G401.6 (cell line): ENCODE data around the gene COQ10B.
"Not testable (repeated sequence)": the region's sequence is repeated elsewhere in the genome, so short reads cannot be mapped to it uniquely, and the experiment has no call there.

Experiments used
- FAIRE-seq: peaks from 2 replicates; lab custom pipeline; 2012; peaks lifted over from hg19 to GRCh38; lab: Jason Lieb, UNC

COQ10B gene

DNA sequence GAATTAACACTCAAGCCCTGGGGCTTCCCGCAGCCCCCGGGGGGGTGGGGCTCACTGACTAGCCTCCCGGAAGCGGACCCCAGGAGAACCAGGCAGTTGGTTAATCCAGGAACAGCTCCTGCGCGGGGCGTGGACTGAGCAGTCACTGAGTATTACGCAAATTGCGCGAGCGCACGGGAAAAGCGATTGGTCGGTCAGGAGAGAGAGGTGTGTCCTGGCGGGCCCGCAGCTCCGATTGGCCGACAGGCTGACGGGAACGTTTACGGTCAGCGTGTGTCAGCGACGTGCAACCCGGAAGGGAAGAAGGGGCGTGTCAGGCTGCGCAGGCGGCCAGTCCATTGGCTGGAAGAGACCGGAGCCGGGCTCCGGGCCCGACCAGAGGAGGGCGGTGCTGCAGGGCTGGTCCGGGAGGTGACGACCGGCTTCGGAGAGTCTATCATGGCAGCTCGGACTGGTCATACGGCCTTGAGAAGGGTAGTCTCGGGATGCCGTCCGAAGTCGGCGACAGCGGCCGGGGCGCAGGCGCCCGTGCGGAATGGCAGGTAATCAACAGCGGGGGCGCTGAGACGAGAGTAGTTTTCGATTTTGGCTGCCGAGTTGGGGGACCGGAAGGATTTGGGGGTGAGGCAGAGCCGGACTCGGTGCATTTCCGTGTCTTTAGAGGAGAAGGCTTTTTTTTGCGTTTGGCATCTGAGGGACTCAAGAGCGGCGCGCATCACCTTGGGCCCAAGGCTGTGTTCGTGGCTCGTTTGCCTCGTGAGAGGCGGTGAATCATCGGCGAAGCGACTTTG, at the start of gene COQ10B:
TSS of gene COQ10B (plus strand) at position 430 of the 791 bp plus-strand sequence. CDS start at position 439, 9 bp downstream.
- peak; percentile 98 for FAIRE-seq

GRCh38 chr2:197405582-197405981, 47.8 kb upstream of the COQ10B start:
- FAIRE-seq: peak; percentile 60

GRCh38 chr2:197414039-197414438, 39.3 kb upstream of the COQ10B start:
- no peak for FAIRE-seq

GRCh38 chr2:197414515-197414914, 38.8 kb upstream of the COQ10B start:
- FAIRE-seq: no peak

DNA sequence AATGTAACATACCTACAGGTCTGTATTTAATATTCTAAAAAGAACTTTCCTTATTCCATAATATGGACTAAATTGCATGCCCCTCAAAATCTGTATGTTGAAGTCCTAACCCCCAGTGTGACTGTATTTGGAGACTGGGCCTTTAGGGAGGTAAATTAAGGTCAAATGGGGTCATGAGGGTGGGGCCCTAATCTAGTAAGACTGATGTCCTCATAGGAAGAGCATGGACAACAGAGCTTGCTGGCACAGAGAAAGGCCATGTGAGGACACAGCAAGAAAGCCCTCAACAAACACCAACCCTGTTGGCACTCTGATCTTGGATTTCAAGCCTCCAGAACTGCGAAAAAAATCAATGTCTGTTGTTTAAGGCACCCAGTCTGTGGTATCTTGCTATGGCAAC, 37.1 kb upstream of the COQ10B start:
- no peak for FAIRE-seq

DNA sequence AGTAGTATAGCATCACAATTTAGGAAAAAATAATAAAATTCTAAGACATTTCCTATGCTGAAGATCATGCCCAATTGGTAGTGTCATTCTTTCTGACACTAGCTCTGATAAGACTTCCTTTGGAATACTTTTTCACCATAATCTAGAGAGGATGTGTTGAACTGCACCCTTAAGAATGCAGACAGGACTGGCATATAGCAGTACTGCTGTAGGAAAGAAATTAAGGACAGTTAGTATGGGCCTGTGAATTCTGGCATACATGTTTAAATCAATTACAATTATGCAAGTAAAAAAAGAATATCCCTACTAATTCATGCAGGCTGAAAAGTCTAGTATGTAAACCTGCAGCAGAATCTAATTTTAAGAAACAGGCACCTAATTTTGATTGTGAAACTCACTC, 33.9 kb upstream of the COQ10B start:
- FAIRE-seq: no peak

DNA sequence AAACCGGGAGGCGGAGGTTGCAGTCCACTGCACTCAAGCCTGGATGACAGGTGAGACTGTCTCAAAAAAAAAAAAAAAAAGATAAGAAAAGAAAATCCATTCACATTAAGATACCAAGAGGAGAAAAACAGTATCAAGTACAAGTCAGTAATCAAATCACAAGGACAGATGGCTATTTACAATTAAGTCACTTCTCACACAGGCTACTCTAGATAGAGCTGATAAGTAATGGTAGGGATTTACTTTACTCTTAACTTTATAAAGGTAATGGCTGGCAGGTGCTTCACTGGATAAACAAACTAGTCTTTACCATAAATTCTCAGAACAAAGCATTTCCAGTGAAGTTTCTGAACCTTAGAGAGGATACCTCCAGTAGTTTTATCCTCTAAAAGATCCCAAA, 30.0 kb upstream of the COQ10B start:
- FAIRE-seq: no peak

DNA sequence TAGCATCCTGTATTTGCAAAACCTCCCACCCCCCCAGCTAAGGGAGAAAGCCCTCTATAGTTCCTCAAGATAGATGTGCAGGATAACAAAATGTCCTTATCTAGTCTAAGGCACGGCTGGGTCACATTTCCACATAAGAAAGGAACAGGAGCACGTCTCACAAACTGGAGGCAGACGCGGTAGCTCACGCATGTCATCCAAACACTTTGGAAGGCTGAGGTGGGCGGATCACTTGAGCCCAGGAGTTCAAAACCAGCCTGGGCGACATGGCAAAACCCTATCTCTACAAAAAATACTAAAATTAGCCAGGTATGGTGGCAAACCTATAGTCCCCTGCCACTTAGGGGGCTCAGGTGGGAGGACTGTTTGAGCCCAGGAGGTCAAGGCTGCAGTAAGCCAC, 27.8 kb upstream of the COQ10B start:
- no peak for FAIRE-seq

- FAIRE-seq: no peak
Measured at GRCh38 chr2:197426723-197427603, 26.4 kb upstream of the COQ10B start.

- FAIRE-seq: no peak
Measured at GRCh38 chr2:197427986-197428385, 25.4 kb upstream of the COQ10B start.

DNA sequence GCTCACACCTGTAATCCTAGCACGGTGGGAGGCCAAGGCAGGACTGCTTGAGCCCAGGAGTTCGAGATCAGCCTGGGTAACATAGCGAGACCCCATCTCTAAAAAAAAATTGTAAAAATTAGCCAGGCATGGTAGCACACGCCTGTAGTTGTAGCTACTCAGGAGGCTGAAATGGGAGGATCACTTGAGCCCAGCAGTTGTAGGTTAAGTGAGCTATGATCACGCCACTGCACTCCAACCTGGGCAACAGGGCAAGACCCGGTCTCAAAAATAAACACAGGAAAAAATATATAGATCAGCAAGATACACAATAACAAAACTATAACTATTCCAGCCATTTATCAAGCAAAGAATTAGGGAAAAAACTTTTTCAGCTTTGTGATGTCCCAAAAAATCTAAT, 21.5 kb upstream of the COQ10B start:
- FAIRE-seq: no peak

DNA sequence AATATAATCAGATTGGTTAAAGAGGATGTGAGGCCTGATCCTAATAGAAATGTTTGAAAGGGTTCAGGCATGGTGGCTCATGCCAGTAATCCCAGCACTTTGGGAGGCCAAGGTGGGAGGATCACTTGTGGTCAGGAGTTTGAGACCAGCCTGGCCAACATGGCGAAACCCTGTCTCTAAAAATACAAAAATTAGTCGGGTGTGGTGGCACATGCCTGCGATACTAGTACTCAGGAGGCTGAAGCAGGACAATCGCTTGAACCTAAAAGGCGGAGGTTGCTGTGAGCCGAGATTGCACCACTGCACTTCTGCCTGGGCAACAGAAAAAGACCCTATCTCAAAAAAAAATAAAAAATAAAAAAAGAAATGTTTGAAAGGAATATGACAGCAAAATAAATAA, 20.8 kb upstream of the COQ10B start:
- not testable (repeated sequence) for FAIRE-seq

- FAIRE-seq: no peak
Measured at GRCh38 chr2:197433780-197434438, 19.4 kb upstream of the COQ10B start.

DNA sequence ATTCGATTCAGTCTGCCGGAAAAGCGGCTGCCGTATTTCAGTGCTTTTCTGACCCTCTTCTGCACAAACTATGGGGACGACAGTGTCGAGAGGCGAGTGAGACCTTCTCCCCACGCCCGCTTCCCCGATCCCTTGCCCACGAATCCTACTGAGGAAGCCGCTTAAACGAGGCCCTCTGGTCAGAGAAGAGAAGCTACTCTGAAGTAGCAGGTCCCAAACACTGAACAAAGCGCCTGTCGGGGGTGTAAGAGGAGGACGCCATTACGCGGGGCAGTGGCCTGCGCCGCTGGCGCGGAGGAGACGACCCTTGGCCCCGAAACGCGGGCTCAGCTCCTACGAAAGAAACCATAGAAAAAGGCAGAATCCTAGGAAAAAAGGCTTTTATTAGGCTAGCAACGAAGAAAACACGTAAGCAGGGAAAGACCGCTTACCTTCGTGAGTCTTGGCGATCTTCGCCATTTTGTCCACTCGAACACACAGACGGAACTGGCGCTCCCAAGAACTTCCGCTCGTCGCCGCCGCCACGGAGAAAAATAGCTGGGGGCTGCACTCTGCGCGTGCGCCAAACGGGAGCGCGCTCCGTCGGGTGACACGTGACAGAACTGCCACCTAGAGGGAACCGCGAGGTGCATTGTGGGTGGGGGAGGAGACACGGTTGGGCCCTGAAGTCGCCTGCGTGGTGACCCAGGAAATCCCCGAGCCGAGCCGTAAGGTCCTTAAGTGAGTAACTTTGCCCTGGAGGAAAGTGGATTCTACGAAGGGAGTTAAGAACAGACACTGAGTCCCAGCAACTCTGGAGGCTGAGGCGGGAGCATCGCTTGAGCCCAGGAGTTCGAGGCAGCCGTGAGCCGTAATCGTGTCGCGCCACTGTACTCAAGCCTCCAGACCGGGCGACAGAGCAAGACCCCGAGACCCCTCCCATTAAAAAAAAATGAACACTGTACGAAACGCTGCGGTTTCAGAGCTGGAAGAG, 18.5 kb upstream of the COQ10B start, which contains the start of gene SF3B1:
TSS of gene SF3B1 (minus strand) at position 488 of the 973 bp plus-strand sequence. CDS start at position 459, 29 bp downstream.
- FAIRE-seq: peak; percentile 97

DNA sequence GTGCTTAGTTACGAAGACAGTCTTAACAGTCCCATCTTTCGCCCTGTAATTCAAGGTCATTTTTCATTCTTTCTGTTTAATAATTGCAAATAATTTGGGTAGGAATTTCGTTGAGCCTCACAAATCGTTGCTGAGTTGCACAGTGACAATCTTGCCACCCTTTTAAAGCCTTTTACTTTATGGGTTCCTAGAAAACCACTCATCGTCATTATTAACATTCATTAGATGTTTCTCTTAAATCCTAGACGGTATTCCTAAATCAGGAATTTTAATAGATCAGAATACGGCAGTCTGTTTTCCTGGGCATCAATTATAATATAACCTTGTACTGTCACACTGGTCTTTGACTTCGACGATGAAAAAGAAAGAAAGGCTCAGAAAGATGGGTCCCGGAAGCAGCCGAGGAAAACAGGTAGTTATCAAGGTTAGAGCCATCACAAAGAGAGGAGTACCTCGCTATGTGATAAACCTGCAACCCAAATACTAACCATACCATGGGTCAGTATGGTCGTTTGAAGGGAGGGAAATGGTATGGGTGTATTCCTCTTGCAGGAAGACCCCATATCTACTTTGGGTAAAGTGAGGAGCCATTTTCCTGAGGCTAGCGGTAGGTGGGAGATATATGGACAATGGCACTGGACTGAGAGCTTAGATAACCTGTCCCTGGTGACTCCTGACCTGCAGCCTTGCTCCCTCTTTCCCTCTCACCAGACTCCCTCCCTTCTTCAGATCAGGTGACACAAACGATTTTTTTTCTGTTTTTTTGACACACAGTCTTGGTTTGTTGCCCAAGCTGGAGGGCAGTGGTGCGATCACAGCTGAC, 17.5 kb upstream of the COQ10B start:
- FAIRE-seq: no peak

DNA sequence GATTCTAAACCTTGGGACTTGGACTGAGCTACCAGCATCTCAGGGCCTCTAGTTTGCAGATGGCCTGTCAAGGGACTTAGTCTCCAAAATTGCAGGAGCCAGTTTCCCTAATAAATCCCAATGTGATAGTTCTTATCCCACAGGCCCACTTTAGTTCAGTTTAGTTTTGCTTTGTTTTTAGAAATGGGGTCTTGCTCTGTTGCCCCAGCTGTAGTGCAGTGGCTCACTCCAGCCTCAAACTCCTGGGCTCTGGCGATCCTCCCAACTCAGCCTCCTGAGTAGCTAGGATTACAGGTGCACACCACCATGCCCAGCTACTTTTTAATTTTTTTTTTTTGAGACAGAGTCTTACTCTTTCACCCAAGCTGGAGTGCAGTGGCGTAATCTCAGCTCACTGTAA, 16.0 kb upstream of the COQ10B start:
- no peak for FAIRE-seq

DNA sequence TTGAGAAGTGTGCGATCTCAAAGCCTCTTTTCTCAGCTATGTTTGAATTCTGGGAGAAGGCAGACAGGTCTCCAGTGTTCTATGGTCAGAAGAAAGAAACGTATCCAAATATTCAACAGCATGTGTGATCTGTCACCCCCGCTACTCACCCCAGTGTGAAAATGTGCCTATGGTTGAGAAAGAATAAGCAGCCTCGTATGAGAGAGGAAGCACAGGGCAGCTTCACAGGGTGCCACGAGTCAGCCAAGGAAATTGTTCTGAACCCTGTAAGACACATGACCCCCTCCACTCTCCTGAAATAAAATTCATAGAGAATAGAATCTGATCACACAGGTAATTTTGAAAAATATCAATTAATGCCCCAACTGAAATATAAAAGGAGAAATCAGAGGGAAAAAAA, 10.5 kb upstream of the COQ10B start:
- FAIRE-seq: no peak

DNA sequence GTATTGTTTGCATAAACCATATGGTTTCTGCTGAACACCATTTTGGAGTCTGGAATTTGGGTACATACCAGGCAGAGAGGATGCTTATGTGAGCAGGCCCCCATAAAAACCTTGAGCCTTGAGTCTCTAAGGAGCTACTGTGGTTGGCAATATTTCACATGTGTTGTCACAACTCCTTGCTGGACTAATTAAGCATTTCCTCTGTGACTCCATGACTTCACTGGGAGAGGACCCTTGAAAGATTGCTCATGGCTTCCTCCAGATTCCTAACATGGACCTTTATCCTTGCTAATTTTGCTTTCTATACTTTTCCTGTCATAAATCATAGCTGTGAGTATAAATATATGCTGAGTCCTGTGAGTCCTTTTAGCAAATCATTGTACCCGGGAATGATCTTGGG, 7.6 kb upstream of the COQ10B start:
- no peak for FAIRE-seq

- no peak for FAIRE-seq
Measured at GRCh38 chr2:197446844-197447243, 6.5 kb upstream of the COQ10B start.

DNA sequence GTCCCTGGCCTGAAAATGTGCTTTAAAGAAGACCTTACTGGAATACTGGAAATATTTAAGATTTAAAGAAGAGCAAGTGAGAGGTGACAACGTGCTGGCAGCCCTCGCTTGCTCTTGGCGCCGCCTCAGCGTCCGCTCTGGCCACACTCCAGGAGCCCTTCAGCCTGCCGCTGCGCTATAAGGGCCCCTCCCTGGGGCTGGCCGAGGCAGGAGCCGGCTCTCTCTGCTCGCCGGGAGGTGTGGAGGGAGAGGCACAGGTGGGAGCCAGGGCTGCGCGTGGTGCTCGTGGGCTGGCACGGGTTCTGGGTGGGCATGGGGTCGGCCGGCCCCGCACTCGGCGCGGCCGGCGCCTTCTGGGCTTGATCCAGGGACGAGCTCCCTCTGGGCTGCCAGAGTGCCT, 2.9 kb upstream of the COQ10B start:
- no peak for FAIRE-seq

DNA sequence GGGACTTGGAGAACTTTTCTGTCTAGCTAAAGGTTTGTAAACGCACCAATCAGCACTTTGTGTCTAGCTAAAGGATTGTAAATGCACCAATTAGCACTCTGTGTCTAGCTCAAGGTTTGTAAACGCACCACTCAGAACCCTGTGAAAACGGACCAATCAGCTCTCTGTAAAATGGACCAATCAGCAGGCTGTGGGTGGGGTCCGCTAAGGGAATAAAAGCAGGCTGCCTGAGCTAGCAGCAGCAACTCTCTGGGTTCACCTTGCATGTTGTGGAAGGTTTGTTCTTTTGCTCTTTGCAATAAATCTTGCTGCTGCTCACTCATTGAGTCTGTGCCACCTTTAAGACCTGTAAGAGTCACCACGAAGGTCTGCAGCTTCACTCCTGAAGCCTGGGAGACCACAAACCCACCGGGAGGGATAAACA, 2.4 kb upstream of the COQ10B start:
- FAIRE-seq: not testable (repeated sequence)
